Testis (tissue), 3 donors: ENCODE results near the gene MRGPRX2. TPM values are rescaled to one million over a fixed set of nuclear protein-coding genes. Genes with fewer than 3 reads are reported as not detected.

Experiments
- DNase-seq: peaks from one replicate; pipeline ENCODE4 v3.0.0-alpha.2; 2019
- H3K27ac ChIP-seq, 2 donors: fragments of 200-600 bp; sonication (generic); one replicate each; pipeline ENCODE4 v1.5.1; 2019
- H3K27me3 ChIP-seq: fragments of 200-600 bp; sonication (generic); one replicate; pipeline ENCODE4 v1.5.1; 2019
- H3K36me3 ChIP-seq: fragments of 200-600 bp; sonication (generic); one replicate; pipeline ENCODE4 v1.5.1; 2017; ENCODE audit warnings: low read depth; ENCODE audit errors: missing control alignments
- H3K4me1 ChIP-seq: fragments of 200-600 bp; sonication (generic); one replicate; pipeline ENCODE4 v1.5.1; 2019
- H3K4me3 ChIP-seq, 2 donors: fragments of 200-600 bp; sonication (generic); one replicate each; pipeline ENCODE4 v1.5.1; 2017 to 2019
- H3K9me3 ChIP-seq: fragments of 200-600 bp; sonication (generic); one replicate; pipeline ENCODE4 v1.5.1; 2017
- CTCF ChIP-seq, 3 experiments: fragments of 450-650 bp in 2 of 3; fragments of 200-600 bp in 1 of 3; sonication (generic) in 1 of 3; IDR thresholded peaks; one replicate each; pipeline ENCODE4 v1.5.1; 2016 to 2019; ENCODE audit warnings: antibody characterized with exemption in 3 of 3, mild to moderate bottlenecking in 2 of 3, moderate library complexity in 1 of 3
- POLR2A ChIP-seq: fragments of 450-650 bp; IDR thresholded peaks from one replicate; pipeline ENCODE4 v1.6.1; 2017; ENCODE audit warnings: antibody characterized with exemption, mild to moderate bottlenecking, moderate library complexity
- WGBS, 2 donors: methylation state at CpG; one replicate each; pipeline ENCODE4 v1.1.5; 2018; 5-methylcytosine and 5-hydroxymethylcytosine counted together
- intact Hi-C: fragments of 100-400 bp; cut with DNase I; formaldehyde crosslinking; loops from one replicate; pipeline ENCODE4 v1.15.1; 2023; ENCODE audit warnings: low total_unique reads
- polyA plus RNA-seq: library from polyadenylated mRNA; stranded (reverse); fragments of 350-450 nt; fragmentation: Illumina TruSeq; extraction: RNeasy Lipid Tissue Mini Kit (QIAGEN cat#74804); gene quantifications from one replicate; pipeline ENCODE4 v1.2.3, GENCODE V29; 2014; ENCODE audit warnings: low read depth, low replicate concordance; ENCODE audit not compliant: insufficient read depth
- total RNA-seq, 2 donors: library from RNA; depleted of rRNA; stranded (reverse); fragments of >200 nt; gene quantifications; one replicate each; pipeline ENCODE4 v1.2.3, GENCODE V29; 2016

The MRGPRX2 gene
- total and polyA plus RNA-seq, 3 donors from 2014 or later: 0.50 TPM; not detected in 2

GRCh38 chr11:19055905-19056304, 4.6 kb downstream of the MRGPRX2 start:
- H3K4me3 ChIP-seq: no peak overlapping the region
- intact Hi-C loops: no loop called here
- H3K27ac ChIP-seq: no peak overlapping the region
- no peaks in the 10 kb centered on the region for H3K27me3 ChIP-seq
- no peaks in the 10 kb centered on the region for H3K36me3 ChIP-seq
- no peaks in the 10 kb centered on the region for H3K9me3 ChIP-seq
- 46 to 72% methylated on average over 17 of the region's 17 CpGs for WGBS, 2 donors
- no peaks in the 10 kb centered on the region for H3K4me1 ChIP-seq
- no peak for TF ChIP-seq POLR2A
- DNase-seq: no peak

- no peak overlapping the region for H3K27ac ChIP-seq
- no peaks in the 10 kb centered on the region for H3K27me3 ChIP-seq
- H3K4me1 ChIP-seq: no peaks in the 10 kb centered on the region
- no peaks in the 10 kb centered on the region for H3K36me3 ChIP-seq
- intact Hi-C loops: no loop called here
- TF ChIP-seq CTCF (IDR thresholded peaks at IDR 0.05) (no peak), POLR2A (no peak)
- 76 to 86% methylated on average over 3 of the region's 3 CpGs for WGBS, 2 donors
- no peak for DNase-seq
- no peak overlapping the region for H3K4me3 ChIP-seq
- no peaks in the 10 kb centered on the region for H3K9me3 ChIP-seq
Measured at GRCh38 chr11:19055016-19055415, 5.5 kb downstream of the MRGPRX2 start.

- TF ChIP-seq CTCF (IDR thresholded peaks at IDR 0.05): no peak
- TF ChIP-seq POLR2A: no peak
- WGBS, 2 donors: 70 to 73% methylated on average over 1 of the region's 1 CpG
- Histone ChIP-seq H3K4me3 (no peak overlapping the region), H3K4me1 (no peaks in the 10 kb centered on the region), H3K36me3 (no peaks in the 10 kb centered on the region), H3K27me3 (no peaks in the 10 kb centered on the region), H3K27ac (no peak overlapping the region), H3K9me3 (no peaks in the 10 kb centered on the region)
- intact Hi-C loops: no loop called here
- DNase-seq: no peak
Measured at GRCh38 chr11:19053909-19054308, 6.6 kb downstream of the MRGPRX2 start.

GRCh38 chr11:19050281-19050680, 10.2 kb downstream of the MRGPRX2 start:
- H3K9me3 ChIP-seq: no peaks in the 10 kb centered on the region
- DNase-seq: no peak
- TF ChIP-seq CTCF (IDR thresholded peaks at IDR 0.05): no peak
- intact Hi-C loops: no loop called here
- 50 to 73% methylated on average over 2 of the region's 2 CpGs for WGBS, 2 donors
- no peak overlapping the region for H3K4me3 ChIP-seq
- no peaks in the 10 kb centered on the region for H3K4me1 ChIP-seq
- H3K27me3 ChIP-seq: no peaks in the 10 kb centered on the region
- no peak overlapping the region for H3K27ac ChIP-seq
- H3K36me3 ChIP-seq: no peaks in the 10 kb centered on the region

GRCh38 chr11:19049351-19049750, 11.2 kb downstream of the MRGPRX2 start:
- intact Hi-C loops: no loop called here
- 48 to 60% methylated on average over 1 of the region's 1 CpG for WGBS, 2 donors
- Histone ChIP-seq H3K4me3 (no peak overlapping the region), H3K36me3 (no peaks in the 10 kb centered on the region), H3K27ac (no peak overlapping the region), H3K4me1 (no peaks in the 10 kb centered on the region), H3K27me3 (no peaks in the 10 kb centered on the region), H3K9me3 (no peaks in the 10 kb centered on the region)
- TF ChIP-seq CTCF (IDR thresholded peaks at IDR 0.05) (no peak), POLR2A (no peak)
- no peak for DNase-seq
